GM19455 (cell line): ENCODE results near the gene LSR.
A peak's percentile ranks its signal among the peaks of the same experiment; 100 is the strongest.

Experiments used
- ATAC-seq: cut with Tn5 transposase; IDR thresholded peaks from one replicate; pipeline ENCODE4 v1.9.1; 2021; ENCODE audit not compliant: unreplicated experiment

Gene LSR, protein sequence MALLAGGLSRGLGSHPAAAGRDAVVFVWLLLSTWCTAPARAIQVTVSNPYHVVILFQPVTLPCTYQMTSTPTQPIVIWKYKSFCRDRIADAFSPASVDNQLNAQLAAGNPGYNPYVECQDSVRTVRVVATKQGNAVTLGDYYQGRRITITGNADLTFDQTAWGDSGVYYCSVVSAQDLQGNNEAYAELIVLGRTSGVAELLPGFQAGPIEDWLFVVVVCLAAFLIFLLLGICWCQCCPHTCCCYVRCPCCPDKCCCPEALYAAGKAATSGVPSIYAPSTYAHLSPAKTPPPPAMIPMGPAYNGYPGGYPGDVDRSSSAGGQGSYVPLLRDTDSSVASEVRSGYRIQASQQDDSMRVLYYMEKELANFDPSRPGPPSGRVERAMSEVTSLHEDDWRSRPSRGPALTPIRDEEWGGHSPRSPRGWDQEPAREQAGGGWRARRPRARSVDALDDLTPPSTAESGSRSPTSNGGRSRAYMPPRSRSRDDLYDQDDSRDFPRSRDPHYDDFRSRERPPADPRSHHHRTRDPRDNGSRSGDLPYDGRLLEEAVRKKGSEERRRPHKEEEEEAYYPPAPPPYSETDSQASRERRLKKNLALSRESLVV

DNA sequence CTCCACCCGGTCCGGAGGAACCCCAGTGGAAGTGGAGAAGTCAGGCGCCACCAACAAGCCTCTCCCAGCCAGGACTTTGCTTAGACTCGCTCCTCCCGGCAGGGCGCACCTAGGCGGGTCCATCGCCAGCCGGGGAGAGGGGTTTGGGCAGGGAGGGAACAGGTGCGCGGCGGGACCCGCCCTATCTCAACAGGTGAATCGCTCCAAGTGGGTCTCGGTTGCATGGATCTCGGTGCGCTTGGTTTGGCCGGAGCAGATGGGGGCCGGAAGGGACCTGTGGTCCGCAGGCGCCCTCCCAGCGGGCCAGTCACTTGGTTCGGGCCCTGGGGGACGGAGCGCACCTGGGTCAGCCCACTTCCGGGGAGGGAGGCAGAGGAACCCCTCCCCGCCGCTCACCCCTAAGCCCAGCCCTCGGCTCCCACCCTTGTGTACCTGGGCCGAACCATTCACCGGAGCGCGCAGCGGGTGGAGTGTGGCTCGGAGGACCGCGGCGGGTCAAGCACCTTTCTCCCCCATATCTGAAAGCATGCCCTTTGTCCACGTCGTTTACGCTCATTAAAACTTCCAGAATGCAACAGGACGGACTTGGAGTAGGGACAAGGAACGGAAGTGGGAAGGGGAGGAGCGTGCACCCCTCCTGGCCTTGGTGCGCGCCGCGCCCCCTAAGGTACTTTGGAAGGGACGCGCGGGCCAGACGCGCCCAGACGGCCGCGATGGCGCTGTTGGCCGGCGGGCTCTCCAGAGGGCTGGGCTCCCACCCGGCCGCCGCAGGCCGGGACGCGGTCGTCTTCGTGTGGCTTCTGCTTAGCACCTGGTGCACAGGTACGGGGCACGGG is at the start of gene LSR:
Gene LSR (plus strand): TSS at position 693 of the 836 bp plus-strand sequence. CDS start 21 bp downstream, at position 714.
- ATAC-seq: peak; percentile 82

DNA sequence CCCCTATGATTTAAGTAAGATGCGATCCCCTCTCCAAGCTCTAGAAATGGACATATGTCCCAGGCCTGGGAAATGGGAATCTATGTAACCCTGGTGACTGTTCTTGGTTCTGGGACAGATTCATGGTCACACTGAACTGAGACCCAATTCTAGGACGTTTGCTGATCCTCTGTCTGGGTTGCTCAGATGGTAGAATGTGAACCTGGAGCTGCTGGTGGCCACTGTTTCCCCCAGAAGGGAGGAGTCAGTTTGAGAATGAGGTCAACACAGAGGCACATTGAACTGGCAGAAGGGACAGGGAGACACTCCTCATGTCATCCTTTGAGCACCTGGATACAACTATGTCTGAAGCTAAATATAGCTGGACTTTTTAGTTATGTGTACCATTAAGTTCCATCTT is 49.3 kb upstream of the LSR start:
- ATAC-seq: no peak

DNA sequence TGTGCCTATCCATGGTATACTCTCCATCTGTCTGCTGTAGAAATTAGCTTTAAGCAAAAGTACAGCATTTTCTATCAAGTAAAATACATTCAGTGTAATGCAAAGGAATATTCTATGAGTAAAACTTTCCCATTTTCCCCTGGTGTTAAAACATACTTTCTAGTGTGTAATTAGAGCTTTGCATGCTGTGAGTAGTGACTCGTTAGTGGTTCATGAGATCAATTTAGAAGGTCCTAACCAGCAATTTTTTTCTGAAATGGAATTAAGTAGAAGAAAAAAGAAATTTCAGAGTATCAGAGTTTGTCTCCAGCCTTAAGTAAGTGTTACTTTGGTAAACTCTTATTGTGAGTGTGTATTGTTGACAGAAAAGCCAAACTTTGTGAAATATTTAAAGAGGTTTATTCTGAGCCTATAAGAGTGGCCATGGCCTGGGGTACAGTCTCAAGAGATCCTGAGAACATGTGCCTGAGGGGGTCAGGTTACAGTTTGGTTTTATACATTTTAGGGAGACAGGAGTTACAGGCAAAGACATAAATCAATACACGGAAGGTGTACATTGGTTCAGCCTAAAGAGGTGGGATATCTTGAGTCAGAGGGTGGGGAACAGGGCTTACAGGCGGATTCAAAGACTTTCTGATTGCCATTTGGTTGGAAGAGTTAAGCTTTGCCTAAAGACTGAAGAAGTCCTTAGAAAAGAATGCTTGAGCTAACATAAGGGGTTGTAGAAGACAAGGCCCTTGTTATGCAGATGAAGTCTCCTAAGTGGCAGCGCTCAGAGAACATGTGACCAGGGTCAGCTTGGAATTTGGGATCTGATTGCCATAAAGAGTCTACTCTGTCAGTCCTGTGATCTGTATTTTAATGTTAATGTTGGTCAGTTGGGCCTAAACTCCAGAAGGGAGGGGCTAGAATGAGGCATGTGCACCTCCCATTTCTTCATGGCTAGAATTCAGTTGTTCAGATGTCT is 45.8 kb upstream of the LSR start:
- no peak for ATAC-seq

DNA sequence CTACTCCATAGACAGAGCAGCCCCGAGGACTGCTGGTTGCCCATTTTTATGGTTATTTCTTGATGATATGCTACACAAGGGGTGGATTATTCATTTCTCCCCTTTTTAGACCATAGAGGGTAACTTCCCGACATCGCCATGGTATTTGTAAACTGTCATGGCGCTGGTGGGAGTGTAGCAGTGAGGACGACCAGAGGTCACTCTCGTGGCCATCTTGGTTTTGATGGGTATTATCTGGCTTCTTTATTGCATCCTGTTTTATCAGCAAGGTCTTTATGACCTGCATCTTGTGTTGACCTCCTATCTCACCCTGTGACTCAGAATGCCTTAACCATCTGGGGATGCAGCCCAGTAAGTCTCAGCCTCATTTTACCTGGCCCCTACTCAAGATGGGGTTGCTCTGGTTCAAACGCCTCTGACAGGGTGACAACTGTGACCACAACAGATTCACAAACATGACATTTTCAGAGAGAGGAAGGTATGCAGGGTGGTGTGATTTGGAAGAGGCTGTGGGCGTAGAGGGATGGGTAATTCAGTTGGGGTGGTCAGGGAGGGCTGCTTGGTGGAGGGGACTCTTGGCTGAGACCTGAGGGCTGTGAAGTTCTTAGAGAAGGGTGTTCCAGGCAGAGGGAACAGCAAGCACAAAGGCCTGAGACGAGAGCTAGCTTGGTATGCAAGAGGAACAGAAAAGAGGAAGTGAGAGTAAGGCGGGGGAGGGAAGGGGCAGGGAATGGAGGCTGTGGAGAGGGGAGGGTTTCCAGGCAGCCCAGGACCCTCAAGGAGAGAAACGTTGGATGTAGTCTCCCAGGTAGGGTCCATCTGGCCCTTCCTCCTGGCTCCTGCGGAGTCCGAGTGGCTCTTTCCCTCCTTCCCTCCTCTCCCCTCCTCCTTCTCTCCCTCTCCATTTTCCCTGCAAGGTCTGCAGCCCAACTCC is 43.7 kb upstream of the LSR start:
- peak; percentile 74 for ATAC-seq

DNA sequence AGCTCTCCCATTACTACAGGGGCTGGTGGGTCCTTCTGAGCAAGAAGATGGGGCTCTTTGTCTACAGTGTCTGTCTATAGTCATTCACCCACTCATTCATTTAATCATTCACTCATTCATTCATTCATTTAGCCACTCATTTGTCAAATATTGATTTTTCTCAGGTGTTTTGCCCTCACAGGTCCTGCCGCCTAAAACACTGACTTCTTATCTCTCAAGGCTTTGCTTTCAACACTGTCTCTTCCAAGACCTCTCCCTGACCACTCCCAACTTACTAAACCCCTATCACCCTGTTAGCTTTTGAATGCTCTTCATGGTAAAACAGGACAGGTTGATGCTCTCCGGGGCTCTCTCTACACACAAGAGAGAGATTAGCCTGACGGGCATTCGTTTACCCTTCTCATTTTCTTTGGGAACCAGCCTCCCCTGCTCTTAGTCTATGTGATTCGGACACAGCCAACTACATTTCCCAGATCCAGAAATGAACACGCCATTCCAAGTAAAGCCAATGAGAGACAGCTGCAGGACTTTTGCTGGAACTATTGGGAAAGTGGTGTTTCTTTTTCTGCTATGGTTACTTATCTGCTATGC is 43.0 kb upstream of the LSR start:
- ATAC-seq: peak; percentile 17

DNA sequence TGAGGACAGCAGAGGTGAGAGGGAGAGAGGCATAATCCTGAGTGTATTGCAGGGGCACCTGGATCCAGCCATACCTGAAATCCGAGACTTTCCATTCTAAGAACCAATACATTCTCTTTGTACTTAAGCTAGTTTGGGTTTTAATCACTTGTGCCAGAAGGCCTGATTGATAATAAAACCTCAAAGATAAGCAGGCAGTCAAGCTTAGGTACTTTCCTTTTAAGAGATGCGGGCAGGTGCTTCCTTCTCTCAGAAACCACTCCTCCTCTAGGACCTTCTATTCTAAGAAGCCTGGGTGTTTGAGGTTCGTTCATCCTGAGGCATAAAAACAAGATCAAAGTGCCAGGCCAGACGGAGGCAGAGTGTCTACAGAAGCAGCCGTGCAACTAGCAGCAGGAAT is 42.4 kb upstream of the LSR start:
- ATAC-seq: no peak

DNA sequence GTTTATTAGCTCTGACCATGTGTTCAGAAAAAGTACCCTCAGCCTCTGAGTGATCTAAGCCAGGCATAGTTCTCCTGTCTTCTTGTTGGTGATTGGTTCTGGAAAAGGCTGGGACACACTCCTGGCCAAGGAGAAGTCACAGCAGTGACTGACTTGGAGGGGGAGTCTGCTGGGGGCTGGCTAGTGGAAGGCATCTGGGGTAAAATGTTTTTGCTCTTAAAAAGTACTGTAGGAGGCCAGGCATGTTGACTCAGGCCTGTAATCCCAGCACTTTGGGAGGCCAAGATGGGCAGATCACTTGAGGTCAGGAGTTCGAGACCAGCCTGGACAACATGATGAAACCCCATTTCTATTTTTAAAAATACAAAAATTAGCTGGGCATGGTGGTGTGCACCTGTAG is 41.9 kb upstream of the LSR start:
- ATAC-seq: no peak

DNA sequence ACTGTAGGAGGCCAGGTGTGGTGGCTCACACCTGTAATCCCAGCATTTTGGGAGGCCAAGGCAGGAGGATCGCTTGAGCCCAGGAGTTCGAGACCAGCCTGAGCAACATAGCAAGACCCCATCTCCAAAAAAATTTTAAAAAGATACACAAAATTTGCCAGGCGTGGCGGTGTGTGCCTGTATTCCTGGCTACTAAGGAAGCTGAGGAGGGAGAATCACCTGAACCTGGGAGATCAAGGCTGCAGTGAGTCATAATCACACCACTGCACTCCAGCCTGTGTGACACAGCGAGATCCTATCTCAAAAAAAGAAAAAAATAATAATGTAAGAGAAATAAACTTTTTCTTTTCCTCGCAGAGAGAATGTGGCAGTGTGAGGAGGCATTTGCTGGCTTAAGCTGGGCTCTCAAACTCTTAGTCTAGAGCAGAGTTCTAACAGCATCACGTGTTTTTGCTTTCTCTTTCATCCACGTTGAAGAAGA is 41.4 kb upstream of the LSR start:
- no peak for ATAC-seq

DNA sequence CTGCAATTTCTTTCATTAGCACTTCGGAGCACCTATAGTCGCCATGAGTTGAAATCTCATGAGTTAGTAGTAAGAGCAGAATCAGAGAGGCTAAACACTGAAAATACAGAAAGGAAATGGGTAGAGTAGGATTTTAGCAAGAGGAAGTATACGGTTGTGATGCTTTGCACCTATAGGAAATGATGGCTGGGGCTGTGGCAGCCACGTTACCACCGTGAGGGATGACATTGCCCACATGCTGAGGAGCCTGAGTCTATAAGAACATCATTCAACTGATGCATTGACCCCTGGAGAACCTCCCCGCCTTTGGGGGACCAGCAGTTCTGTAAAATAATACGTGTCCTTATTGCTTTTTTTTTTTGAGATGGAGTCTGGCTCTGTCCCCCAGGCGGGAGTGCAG is 40.7 kb upstream of the LSR start:
- no peak for ATAC-seq

DNA sequence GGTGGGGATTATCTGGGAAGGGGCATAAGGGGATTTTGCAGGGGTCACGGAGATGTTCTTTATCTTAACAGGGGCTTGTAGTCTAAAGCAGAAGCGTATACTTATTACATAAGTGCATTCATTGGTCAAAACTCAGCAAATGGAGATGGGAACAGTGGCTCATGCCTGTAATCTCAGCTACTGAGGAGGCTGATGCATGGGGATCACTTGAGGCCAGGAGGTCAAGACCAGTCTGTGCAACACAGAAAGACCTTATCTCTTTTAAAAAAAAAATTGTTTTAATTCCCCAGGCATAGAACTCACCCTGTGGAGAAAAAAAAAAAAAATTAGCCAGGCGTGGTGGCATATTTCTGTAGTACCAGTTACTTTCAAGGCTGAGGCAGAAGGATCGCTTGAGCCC is 39.2 kb upstream of the LSR start:
- no peak for ATAC-seq

DNA sequence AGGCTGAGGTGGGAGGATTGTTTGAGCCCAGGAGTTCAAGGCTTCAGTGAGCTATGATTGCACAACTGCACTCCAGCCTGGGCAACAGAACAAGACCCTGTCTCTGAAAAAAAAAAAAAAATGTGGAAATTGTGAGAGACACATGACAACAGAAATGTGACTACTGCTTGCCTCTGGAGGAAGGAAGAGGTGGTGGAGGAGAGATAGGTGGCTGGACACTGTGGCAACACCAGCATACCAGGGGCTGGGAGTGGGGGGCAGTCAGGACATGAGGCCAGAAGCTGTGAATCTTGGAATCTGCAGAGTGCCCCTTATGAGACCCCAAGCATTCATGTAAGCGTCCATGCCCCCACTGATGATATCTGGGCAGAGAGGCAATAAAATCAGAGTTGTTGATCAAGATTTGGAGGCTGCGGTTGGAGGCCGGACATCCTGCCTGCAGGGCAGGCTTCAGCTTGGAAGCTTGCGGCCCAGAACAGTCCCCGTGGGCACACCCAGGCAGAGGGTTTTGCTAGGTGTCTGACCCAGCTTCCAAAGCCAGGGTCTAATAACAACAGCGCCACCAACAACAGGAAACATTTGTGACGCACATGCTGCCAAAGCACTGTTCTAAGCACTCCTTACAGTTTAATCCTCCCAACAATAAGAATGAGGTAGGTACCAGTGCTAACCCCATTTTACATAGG is 37.1 kb upstream of the LSR start:
- ATAC-seq: no peak

DNA sequence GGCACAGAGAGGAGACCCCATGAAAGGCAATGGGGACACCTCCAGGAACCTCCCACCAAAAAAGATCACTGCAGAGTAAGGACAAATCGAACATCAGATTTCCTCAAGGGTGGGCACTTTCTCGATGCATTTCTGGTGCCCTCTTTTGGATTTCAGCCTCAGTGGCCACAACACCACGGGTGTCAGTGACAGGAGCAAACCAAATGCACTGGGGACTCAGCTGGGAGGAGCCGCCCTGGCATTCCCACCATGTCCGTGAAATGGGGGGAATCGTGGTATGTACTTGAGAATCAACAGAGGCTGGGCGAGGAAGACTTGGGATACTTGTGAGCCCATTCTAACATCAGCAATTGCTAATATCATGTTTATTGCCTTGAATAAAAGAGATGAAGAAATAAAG is 36.6 kb upstream of the LSR start:
- ATAC-seq: no peak

DNA sequence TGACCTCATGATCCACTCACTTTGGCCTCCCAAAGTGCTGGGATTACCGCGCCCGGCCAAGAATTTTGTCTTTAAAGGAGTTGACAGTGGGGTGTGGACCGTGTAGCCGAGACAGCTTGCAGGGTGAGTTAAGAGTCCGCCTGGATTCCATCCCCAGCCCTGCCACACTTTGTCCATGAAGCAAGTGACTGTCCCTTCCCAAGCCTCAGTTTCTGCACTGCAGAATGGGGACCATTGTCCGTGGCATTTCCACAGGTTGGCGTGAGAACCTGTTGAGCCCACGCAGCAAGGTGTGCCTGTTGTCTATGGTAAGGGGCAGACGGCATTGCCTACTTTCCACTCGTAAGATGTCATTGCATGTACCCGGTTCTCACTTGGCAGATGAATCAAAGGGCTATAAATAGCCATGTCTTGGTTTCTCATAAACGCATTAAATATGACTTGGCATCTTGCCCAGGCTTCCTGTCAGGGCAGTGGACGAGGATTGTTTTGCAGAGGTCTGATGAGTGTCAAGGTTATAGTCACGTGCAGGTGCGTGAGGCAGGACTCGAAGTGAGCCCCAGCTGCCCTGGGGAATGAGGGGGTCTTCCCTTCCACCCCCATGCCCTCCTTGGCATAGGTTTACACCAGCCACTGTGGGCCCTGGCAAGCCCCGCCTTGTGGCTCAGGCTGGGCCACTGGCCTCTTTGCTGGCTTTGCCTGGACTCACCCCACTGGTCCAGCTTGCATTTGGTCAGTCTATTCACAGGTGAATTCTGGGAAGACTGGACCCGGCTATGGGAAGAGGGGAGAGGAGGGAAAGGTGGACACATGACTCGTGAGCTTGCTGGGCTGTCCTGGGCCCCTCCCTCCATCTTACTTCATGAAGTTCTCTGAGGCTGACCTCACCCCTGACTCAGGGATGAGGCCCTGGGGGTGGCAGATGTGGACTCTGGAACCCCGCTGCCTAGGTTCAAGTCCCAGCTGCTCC is 34.9 kb upstream of the LSR start:
- ATAC-seq: no peak

DNA sequence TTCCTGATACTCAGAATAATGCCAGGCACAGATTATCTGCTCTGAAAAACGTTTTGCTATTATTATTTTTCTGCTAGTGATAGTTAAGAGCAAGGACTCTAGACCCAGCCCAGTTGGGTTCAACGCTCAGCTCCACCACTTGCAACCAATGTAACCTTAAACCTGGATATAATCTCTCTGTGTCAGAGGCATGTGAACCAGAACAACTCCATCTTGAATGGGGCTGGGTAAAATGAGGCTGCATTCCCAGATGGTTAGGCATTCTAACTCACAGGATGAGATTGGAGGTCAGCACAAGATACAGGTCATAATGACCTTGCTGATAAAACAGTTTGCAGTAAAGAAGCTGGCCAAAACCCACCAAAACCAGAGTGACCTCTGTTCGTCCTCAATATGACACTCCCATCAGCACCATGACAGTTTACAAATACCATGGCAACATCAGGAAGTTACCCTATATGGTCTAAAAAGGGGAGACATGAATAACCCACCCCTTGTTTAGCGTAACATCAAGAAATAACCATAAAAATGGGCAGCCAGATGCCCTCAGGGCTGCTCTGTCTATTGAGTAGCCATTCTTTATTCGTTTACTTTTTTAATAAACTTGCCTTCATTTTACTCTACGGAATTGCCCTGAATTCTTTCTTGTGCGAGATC is 33.9 kb upstream of the LSR start:
- ATAC-seq: no peak

DNA sequence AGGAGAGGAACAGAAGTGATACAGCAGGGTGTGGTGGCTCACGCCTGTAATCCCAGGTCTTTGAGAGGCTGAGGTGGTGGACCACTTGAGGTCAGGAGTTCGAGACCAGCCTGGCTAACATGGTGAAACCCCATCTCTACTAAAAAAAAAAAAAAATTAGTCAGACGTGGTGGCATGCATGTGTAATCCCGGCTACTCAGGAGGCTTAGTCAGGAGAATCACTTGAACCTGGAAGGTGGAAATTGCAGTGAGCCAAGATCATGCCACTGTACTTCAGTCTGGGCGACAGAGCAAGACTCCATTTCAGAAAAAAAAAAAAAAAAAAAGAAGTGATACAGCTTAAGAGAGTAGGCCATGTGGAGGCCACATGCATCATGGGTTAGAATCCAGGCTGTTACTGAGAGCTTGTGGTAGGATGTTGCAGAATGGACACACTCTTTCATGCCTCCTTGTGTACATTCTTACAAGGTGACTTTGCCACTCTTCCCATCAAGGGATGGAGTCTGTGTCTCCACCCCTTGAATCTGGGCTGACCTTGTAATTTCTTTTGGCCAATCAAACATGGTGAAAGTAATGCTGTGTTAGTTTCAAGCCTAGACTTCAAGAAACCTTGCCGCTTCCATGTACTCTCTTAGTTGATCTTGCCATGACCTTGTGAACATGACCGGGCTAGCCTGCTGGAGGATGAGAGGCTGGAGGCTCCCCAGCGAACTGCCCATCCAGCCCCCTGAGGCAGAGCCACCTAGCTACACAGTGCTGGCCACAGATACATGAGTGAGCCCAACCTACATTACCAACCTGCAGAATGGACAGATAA is 32.6 kb upstream of the LSR start:
- no peak for ATAC-seq
